SK-N-SH (cell line): ENCODE measurements around the gene NAV1. TPM values are rescaled to one million over a fixed set of nuclear protein-coding genes. Genes with fewer than 3 reads are reported as not detected.

Experiments
- polyA plus RNA-seq, 3 experiments: library from polyadenylated mRNA; depleted of rRNA; stranded (reverse); fragments of >200 nt; gene quantifications; 2 replicates each; pipeline ENCODE4 v1.2.3, GENCODE V29; 2012

NAV1 gene
- polyA plus RNA-seq, 1 of the 3 experiments (the other 2 are of a cell fraction), result 16.1 TPM

Other genes starting within 250 kb of the NAV1 start
- gene TNNT2, start 161.4 kb upstream of the NAV1 start, polyA plus RNA-seq (2012; rRNA removed), result 0.33 and 0.57 TPM in 2 replicates
- 0.03 TPM in 1 of 2 replicates, not detected in the other for gene LAD1, start 139.8 kb upstream of the NAV1 start, polyA plus RNA-seq (2012; rRNA removed)
- gene TNNI1, start 117.4 kb upstream of the NAV1 start, polyA plus RNA-seq (2012; rRNA removed), result 0.11 TPM in 1 of 2 replicates, not detected in the other
- 105 and 108 TPM in 2 replicates for gene PHLDA3, start 69.9 kb upstream of the NAV1 start, polyA plus RNA-seq (2012; rRNA removed)
- gene CSRP1, start 32.0 kb upstream of the NAV1 start, polyA plus RNA-seq (2012; rRNA removed), result 317 and 373 TPM in 2 replicates